ENCODE results near the gene VWA5B1. TPM values are rescaled to one million over a fixed set of nuclear protein-coding genes. Genes with fewer than 3 reads are reported as not detected.

The VWA5B1 gene
- total and polyA plus RNA-seq, 2 donors (not counting 3 experiments of a cell fraction or from before 2014, with no cell fraction given) = not detected

DNA sequence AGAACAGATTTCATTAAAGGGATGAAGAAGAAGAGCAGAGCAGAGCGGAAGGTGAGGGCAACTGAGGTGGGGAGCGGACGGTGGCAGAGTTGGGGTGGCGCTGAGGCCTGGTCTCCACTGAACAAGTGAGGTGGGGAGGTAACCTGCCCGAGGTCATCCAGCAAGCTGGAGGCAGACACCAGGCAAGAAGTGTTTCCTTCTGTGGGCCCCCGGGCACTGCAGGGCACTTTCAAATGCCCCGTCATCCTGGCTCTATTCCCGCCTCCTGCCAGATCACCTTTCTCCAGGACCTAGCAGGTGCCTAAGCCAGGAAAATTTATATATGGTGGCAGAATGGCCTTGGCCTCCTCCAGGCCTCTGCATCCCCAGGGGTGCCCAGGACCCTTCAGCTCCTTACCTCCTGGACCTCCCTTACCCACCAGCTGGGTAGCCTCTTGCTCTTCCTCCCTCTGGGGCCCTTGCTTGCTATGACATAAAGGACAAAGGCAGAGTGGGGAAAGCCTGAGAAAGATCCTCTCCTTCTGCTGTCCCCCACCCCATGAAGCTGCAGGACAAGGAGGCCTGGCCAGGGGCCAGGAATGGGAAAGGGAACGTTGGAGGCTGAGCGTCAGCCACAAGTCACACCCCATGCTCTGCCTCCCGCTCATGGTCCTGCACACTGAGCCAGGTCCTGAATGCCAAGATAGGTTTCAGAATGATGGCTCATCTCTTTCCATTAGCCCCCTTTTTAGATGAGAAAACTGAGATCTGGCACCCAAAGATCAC is 29.0 kb downstream of the VWA5B1 start:
- no peak for DNase-seq (ENCODE audit: low read depth, low spot score)
- no peaks in the 10 kb centered on the region for H3K9me1 ChIP-seq (replicated peaks; ENCODE audit: control insufficient read depth, extremely low read depth, insufficient read depth, low read length)
- H3K27me3 ChIP-seq (ENCODE audit: control insufficient read depth in 2 of 2, insufficient read depth in 2 of 2, low read length in 2 of 2) = peaks cover 1 to 7% of the 10 kb centered on the region in 2 experiments
- no peak overlapping the region for H3K4me3 ChIP-seq (replicated peaks in 1 of 3; ENCODE audit: insufficient read depth in 1 of 3, low read depth in 1 of 3, low read length in 3 of 3)
- CTCF ChIA-PET = no interaction called here
- no peaks in the 10 kb centered on the region for H3K36me3 ChIP-seq (ENCODE audit: control insufficient read depth in 2 of 2, extremely low read depth in 1 of 2, insufficient read depth in 2 of 2, low read length in 2 of 2)
- H3K9me3 ChIP-seq (replicated peaks; ENCODE audit: control insufficient read depth, insufficient read depth, low read length) = no peaks in the 10 kb centered on the region
- no peak for TF ChIP-seq POLR2AphosphoS5 (IDR thresholded peaks at IDR 0.05; ENCODE audit: insufficient read depth, low read depth, low read length)
- no peak for TF ChIP-seq EZH2 (IDR thresholded peaks at IDR 0.05; ENCODE audit: borderline replicate concordance, low read depth, low read length, severe bottlenecking)
- no peak for TF ChIP-seq FOS (IDR thresholded peaks at IDR 0.05; ENCODE audit: borderline replicate concordance, insufficient read depth, low read length)
- TF ChIP-seq GATA2 (IDR thresholded peaks at IDR 0.05; ENCODE audit: insufficient read depth, insufficient read length, low read depth, low read length) = no peak
- TF ChIP-seq, protein P1, sequence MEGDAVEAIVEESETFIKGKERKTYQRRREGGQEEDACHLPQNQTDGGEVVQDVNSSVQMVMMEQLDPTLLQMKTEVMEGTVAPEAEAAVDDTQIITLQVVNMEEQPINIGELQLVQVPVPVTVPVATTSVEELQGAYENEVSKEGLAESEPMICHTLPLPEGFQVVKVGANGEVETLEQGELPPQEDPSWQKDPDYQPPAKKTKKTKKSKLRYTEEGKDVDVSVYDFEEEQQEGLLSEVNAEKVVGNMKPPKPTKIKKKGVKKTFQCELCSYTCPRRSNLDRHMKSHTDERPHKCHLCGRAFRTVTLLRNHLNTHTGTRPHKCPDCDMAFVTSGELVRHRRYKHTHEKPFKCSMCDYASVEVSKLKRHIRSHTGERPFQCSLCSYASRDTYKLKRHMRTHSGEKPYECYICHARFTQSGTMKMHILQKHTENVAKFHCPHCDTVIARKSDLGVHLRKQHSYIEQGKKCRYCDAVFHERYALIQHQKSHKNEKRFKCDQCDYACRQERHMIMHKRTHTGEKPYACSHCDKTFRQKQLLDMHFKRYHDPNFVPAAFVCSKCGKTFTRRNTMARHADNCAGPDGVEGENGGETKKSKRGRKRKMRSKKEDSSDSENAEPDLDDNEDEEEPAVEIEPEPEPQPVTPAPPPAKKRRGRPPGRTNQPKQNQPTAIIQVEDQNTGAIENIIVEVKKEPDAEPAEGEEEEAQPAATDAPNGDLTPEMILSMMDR (IDR thresholded peaks at IDR 0.05; ENCODE audit: extremely low read depth in 1 of 2, insufficient read depth in 1 of 2, low read depth in 1 of 2, low read length in 2 of 2) = no peak
- TF ChIP-seq, protein P2, sequence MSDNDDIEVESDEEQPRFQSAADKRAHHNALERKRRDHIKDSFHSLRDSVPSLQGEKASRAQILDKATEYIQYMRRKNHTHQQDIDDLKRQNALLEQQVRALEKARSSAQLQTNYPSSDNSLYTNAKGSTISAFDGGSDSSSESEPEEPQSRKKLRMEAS (IDR thresholded peaks at IDR 0.05; ENCODE audit: insufficient read depth, insufficient read length) = no peak
- no peak for TF ChIP-seq POLR2A (IDR thresholded peaks at IDR 0.05; ENCODE audit: low read depth, low read length)
- no peak for TF ChIP-seq JUN (IDR thresholded peaks at IDR 0.05; ENCODE audit: borderline replicate concordance, insufficient read depth, insufficient read length, low read depth)
- TF ChIP-seq MYC (IDR thresholded peaks at IDR 0.05; ENCODE audit: low read depth, low read length) = no peak
- H4K20me1 ChIP-seq (replicated peaks; ENCODE audit: control insufficient read depth, extremely low read depth, insufficient read depth, low read length) = no peaks in the 10 kb centered on the region
- dilution Hi-C loops (cut with MboI; ENCODE audit: extremely low pct_ligation_motif_present, low sequenced_read_pairs) (no loop called here), intact Hi-C loops (cut with micrococcal nuclease) (no loop called here)
- H3K79me2 ChIP-seq (ENCODE audit: control insufficient read depth, insufficient read depth, low read length) = no peaks in the 10 kb centered on the region
- no peak overlapping the region for H3K27ac ChIP-seq (ENCODE audit: insufficient read depth, low read depth, low read length)
- H3K4me2 ChIP-seq (ENCODE audit: insufficient read depth, low read length) = no peak overlapping the region
- H3K9ac ChIP-seq (replicated peaks; ENCODE audit: extremely low read depth, insufficient read depth, low read length) = no peak overlapping the region
- H2AFZ ChIP-seq (ENCODE audit: low read depth, low read length) = no peak overlapping the region
- H3K4me1 ChIP-seq (ENCODE audit: control insufficient read depth, extremely low read depth, insufficient read depth, low read length) = no peaks in the 10 kb centered on the region
- no TSS peak for BruUV-seq (replicated peaks)
- POLR2A ChIA-PET = no interaction called here
- no peak for FAIRE-seq
